Activated CD8-positive, alpha-beta T cell treated with anti-CD3 and anti-CD28 coated beads, Interleukin-2, amount 10 ng/mL, durations not matched to agents 7 days and 5 days (primary cell): ENCODE measurements around the gene CRISP1. TPM values are rescaled to one million over a fixed set of nuclear protein-coding genes. Genes with fewer than 3 reads are reported as not detected.

Experiments
- ATAC-seq: fragments of 150-1000 bp; cut with Tn5 transposase; one replicate; pipeline ENCODE4 v1.10.0; 2021; ENCODE audit warnings: moderate library complexity
- CTCF ChIA-PET: fragments of 350-600 bp; sonication (Branson Sonifier 250); formaldehyde crosslinking; loops from one replicate; lab custom pipeline; 2021; ENCODE audit warnings: antibody characterized with exemption; lab: Charles Lee
- POLR2A ChIA-PET: fragments of 350-600 bp; sonication (Branson Sonifier 250); formaldehyde crosslinking; loops from one replicate; lab custom pipeline; 2021; ENCODE audit warnings: antibody characterized with exemption; lab: Charles Lee
- DNase-seq: peaks from one replicate; pipeline ENCODE4 v3.0.0-alpha.2; 2020
- H3K27ac Mint-ChIP-seq: one replicate; pipeline ENCODE4 v1.8.0; 2021; ENCODE audit warnings: mild to moderate bottlenecking, mixed read lengths
- H3K27me3 Mint-ChIP-seq: one replicate; pipeline ENCODE4 v1.8.0; 2021; ENCODE audit warnings: low read depth, mixed read lengths
- H3K36me3 Mint-ChIP-seq: one replicate; pipeline ENCODE4 v1.8.0; 2021; ENCODE audit warnings: low read depth, mixed read lengths
- H3K4me1 Mint-ChIP-seq: one replicate; pipeline ENCODE4 v1.8.0; 2021; ENCODE audit warnings: low read depth, mixed read lengths
- H3K4me3 Mint-ChIP-seq: one replicate; pipeline ENCODE4 v1.8.0; 2021; ENCODE audit warnings: mild to moderate bottlenecking, mixed read lengths
- H3K9me3 Mint-ChIP-seq: one replicate; pipeline ENCODE4 v1.8.0; 2022; ENCODE audit warnings: mixed read lengths; ENCODE audit not compliant: insufficient read depth
- total RNA-seq, 2 experiments: library from RNA; stranded (reverse); gene quantifications; one replicate each; pipeline ENCODE4 v1.2.3, GENCODE V29; 2021

Gene CRISP1
- total RNA-seq, 2 experiments from 2014 or later, result not detected

DNA sequence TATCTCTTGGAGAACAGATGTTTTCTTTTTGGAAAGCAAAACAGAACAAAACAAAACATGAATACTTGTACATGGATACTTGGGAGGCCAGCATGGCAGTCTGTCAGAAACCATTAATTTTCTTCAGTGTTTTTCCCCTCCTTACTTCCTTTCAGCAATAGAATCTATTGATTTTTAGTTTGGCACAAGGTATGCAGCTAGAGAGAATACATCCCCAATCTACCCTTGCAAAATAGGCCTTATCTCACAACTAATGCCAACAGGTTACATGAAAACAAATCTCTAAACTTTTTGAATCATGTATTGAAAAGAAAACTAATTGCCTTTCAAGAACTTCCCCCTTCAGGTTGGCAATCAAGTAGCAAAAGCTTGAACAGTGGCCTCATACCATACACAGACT, 82.1 kb downstream of the CRISP1 start:
- Mint-ChIP-seq H3K4me3 (no peak overlapping the region), H3K36me3 (no peaks in the 10 kb centered on the region), H3K4me1 (no peaks in the 10 kb centered on the region), H3K27me3 (no peaks in the 10 kb centered on the region), H3K9me3 (peaks cover 5% of the 10 kb centered on the region), H3K27ac (no peak overlapping the region)
- CTCF ChIA-PET, result no interaction called here
- POLR2A ChIA-PET, result no interaction called here
- ATAC-seq, result no peak
- no peak for DNase-seq

Other genes starting within 250 kb of the CRISP1 start
- gene RHAG, start 229.7 kb downstream of the CRISP1 start, total RNA-seq, result not detected
- gene CRISP2, start 153.0 kb downstream of the CRISP1 start, total RNA-seq, result not detected
- gene CRISP3, start 122.1 kb downstream of the CRISP1 start, total RNA-seq, result not detected
- not detected for gene PGK2, start 79.2 kb downstream of the CRISP1 start, total RNA-seq
- not detected for gene DEFB114, start 97.6 kb upstream of the CRISP1 start, total RNA-seq
- gene DEFB113, start 103.1 kb upstream of the CRISP1 start, total RNA-seq, result not detected
- gene DEFB110, start 155.5 kb upstream of the CRISP1 start, total RNA-seq, result not detected
- not detected for gene DEFB112, start 183.4 kb upstream of the CRISP1 start, total RNA-seq